H1 (cell line): ENCODE data around the gene SELENOS. TPM values are rescaled to one million over a fixed set of nuclear protein-coding genes. Genes with fewer than 3 reads are reported as not detected.

Source experiments
- ATF2 ChIP-seq: IDR thresholded peaks from 2 replicates; pipeline ENCODE4 v1.6.1; 2012; ENCODE audit warnings: low read length, inconsistent platforms
- CHD7 ChIP-seq: fragments of 300-600 bp; sonication (generic); IDR thresholded peaks from 2 replicates; pipeline ENCODE4 v1.7.1; 2012; ENCODE audit warnings: low read length, moderate library complexity, mild to moderate bottlenecking, inconsistent platforms; ENCODE audit not compliant: insufficient replicate concordance
- FOSL1 ChIP-seq: IDR thresholded peaks from 2 replicates; pipeline ENCODE4 v1.6.1; 2011; ENCODE audit warnings: mild to moderate bottlenecking, low read depth, low read length, moderate library complexity; ENCODE audit not compliant: insufficient read depth
- GABPA ChIP-seq: IDR thresholded peaks from 2 replicates; pipeline ENCODE4 v1.6.1; 2011; ENCODE audit warnings: mild to moderate bottlenecking, low read length, moderate library complexity, borderline replicate concordance; ENCODE audit not compliant: insufficient read depth
- MAFK ChIP-seq: IDR thresholded peaks from 2 replicates; pipeline ENCODE4 v1.6.1; 2012; ENCODE audit warnings: low read depth, mild to moderate bottlenecking, improper control_type of control experiment, low read length
- PHF8 ChIP-seq: fragments of 200-600 bp; sonication (generic); conservative IDR thresholded peaks from 2 replicates; pipeline ENCODE4 v1.7.1; 2012; ENCODE audit warnings: low read depth, mild to moderate bottlenecking, inconsistent platforms, low read length, moderate library complexity
- POLR2AphosphoS5 ChIP-seq: IDR thresholded peaks from 2 replicates; pipeline ENCODE4 v1.6.1; 2011; ENCODE audit warnings: low read depth, low read length
- SP1 ChIP-seq: IDR thresholded peaks from 2 replicates; pipeline ENCODE4 v1.6.1; 2011; ENCODE audit warnings: low read depth, low read length
- TEAD4 ChIP-seq: IDR thresholded peaks from 2 replicates; pipeline ENCODE4 v1.6.1; 2012; ENCODE audit warnings: low read depth, low read length, inconsistent platforms, mixed read lengths
- polyA plus RNA-seq, 7 experiments: library from polyadenylated mRNA; depleted of rRNA in 3 of 7; stranded (reverse) in 5 of 7; unstranded in 2 of 7; fragments of >200 nt in 5 of 7; fragments of 200-250 nt in 2 of 7; gene quantifications; 1 replicate in 5 of 7; 2 replicates in 1 of 7; 4 replicates in 1 of 7; pipeline versions ENCODE4 v1.2.1 to v1.2.3, GENCODE V29; 2011 to 2013; ENCODE audit warnings: missing spikeins in 2 of 7, mixed read lengths in 2 of 7
- total RNA-seq: library from RNA; stranded (reverse); fragmentation: NEBNext Ultra II Directional; extraction: Animal tissue kit (Norgen Biotek cat#: 25700); gene quantifications from 2 replicates; pipeline ENCODE4 v1.2.1, GENCODE V29; 2021

SELENOS gene
- total and polyA plus RNA-seq, 2 of the 8 experiments (the other 6 are each of a cell fraction or from before 2014, with no cell fraction given): 45.1 to 46.0 TPM

DNA sequence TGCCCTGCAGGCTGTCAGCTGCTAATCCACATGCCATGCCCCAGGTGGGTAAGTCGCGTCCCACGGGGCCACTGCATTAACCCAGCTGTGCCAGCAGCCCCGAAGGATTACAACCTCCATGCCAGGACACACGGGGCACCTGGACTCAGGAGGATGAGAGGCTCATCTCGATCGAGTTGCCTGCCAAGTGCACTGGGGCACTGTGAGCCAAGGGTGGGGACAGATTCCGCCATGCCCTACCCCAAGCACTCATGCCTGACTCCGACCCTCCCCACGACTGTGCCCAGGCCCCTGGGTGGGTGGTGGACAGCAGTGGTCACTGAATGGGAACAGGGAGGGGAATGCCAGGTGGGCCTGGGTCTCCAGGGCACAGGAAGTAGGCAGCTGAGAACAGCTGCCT lies 38.5 kb upstream of the SELENOS start (continued):
- no peak for TF ChIP-seq CHD7
- no peak for TF ChIP-seq PHF8
- TF ChIP-seq SP1: no peak
- no peak for TF ChIP-seq TEAD4
- no peak for TF ChIP-seq ATF2
- TF ChIP-seq GABPA: no peak
- no peak for TF ChIP-seq MAFK
- TF ChIP-seq POLR2AphosphoS5: no peak
- no peak for TF ChIP-seq FOSL1
- TF ChIP-seq, all 59 proteins: peak for 0
